Cardiac muscle cell (in vitro differentiated cells and primary cell): ENCODE measurements around the gene ERP27. TPM values are rescaled to one million over a fixed set of nuclear protein-coding genes. Genes with fewer than 3 reads are reported as not detected.

Experiments
- DNase-seq, 2 donors: peaks; one replicate each; pipeline versions ENCODE4 v3.0.0 to v3.0.0-alpha.2; 2010 to 2017; ENCODE audit warnings: low read depth in 1 of 2, low spot score in 1 of 2
- H3K27ac ChIP-seq: fragments of 200-600 bp; sonication (generic); 2 replicates; pipeline ENCODE4 v1.5.1; 2016
- H3K27me3 ChIP-seq: fragments of 200-600 bp; sonication (generic); 2 replicates; pipeline ENCODE4 v1.6.0; 2016; ENCODE audit warnings: control low read depth
- H3K36me3 ChIP-seq: fragments of 200-600 bp; sonication (generic); 2 replicates; pipeline ENCODE4 v1.5.1; 2016; ENCODE audit warnings: control low read depth
- H3K4me1 ChIP-seq: fragments of 200-600 bp; sonication (generic); 2 replicates; pipeline ENCODE4 v1.8.1; 2017; ENCODE audit warnings: low read depth, mild to moderate bottlenecking, mixed run types
- H3K4me3 ChIP-seq: fragments of 200-600 bp; sonication (generic); 2 replicates; pipeline ENCODE4 v1.5.1; 2016; ENCODE audit warnings: mild to moderate bottlenecking
- H3K9me3 ChIP-seq: fragments of 200-600 bp; sonication (generic); 2 replicates; pipeline ENCODE4 v1.5.1; 2017; ENCODE audit warnings: low read depth, mild to moderate bottlenecking, control low read depth
- CTCF ChIP-seq: IDR thresholded peaks from 2 replicates; pipeline ENCODE4 v1.5.1; 2012; ENCODE audit warnings: low read depth, mild to moderate bottlenecking, low read length
- polyA plus RNA-seq: library from polyadenylated mRNA; unstranded; fragments of >200 nt; fragmentation: Nextera tagmentation; extraction: Ambion mirVana; gene quantifications from 2 replicates; pipeline ENCODE4 v1.2.1, GENCODE V29; 2016
- total RNA-seq: library from RNA; depleted of rRNA; stranded (reverse); fragments of >200 nt; gene quantifications from 2 replicates; pipeline ENCODE4 v1.2.3, GENCODE V29; 2016

The ERP27 gene
- total and polyA plus RNA-seq, 2 experiments from 2014 or later, result not detected

- Histone ChIP-seq H3K4me3 (no peak overlapping the region), H3K9me3 (no peaks in the 10 kb centered on the region), H3K27me3 (no peaks in the 10 kb centered on the region), H3K4me1 (no peaks in the 10 kb centered on the region), H3K27ac (no peak overlapping the region), H3K36me3 (no peaks in the 10 kb centered on the region)
- no peak for TF ChIP-seq CTCF
- DNase-seq, result no peak
These were observed 17.7 kb downstream of the ERP27 start for GRCh38 chr12:14920475-14921126.

GRCh38 chr12:14919455-14919854 lies 18.9 kb downstream of the ERP27 start:
- Histone ChIP-seq H3K4me3 (no peak overlapping the region), H3K9me3 (no peaks in the 10 kb centered on the region), H3K36me3 (no peaks in the 10 kb centered on the region), H3K4me1 (no peaks in the 10 kb centered on the region), H3K27ac (no peak overlapping the region), H3K27me3 (no peaks in the 10 kb centered on the region)
- TF ChIP-seq CTCF, result no peak
- DNase-seq, result no peak

DNA sequence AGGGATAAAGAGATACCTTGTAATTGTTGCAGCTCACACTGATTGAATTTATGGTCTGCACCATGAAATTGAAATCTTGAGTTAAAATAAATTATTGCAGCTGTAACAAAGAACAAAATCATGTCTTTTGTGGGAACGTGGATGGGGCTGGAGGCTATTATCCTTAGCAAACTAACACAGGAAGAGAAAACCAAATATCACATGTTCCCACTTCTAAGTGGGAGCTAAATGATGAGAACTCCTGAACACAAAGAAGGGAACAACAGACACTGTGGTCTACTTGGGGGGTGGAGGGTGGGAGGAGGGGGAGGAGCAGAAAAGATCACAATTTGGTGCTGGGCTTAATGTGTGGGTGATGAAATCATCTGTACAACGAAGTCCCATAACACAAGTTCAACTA lies 22.6 kb downstream of the ERP27 start:
- no peak for TF ChIP-seq CTCF
- H3K4me1 ChIP-seq, result no peaks in the 10 kb centered on the region

DNA sequence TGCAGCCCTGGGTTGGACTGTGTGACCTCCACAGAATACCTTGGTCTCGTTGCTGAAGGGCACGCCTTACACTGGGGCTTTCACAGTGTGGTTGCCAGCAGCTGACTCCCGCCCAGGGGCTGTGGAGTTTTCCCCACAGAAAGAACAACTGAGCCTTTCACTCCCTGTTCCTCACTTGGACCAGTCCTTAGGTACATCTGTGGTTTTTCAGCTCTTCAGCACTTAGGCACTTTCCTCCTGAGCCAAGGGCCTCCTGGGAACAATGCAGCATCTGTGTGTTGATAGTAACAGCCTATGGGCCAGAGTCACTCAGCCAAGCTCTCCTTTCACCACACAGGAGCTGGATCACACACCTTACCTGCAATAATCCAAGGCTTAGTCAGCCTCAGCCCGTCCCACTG lies 25.0 kb downstream of the ERP27 start:
- no peaks in the 10 kb centered on the region for H3K36me3 ChIP-seq
- no peaks in the 10 kb centered on the region for H3K27me3 ChIP-seq
- H3K4me1 ChIP-seq, result no peaks in the 10 kb centered on the region
- DNase-seq, result peak in 1 of 2 donors; percentile 78
- H3K27ac ChIP-seq, result no peak overlapping the region
- no peaks in the 10 kb centered on the region for H3K9me3 ChIP-seq
- H3K4me3 ChIP-seq, result no peak overlapping the region
- TF ChIP-seq CTCF, result no peak

More for the DNA sequence above, 22.6 kb downstream of the ERP27 start:
- no peak overlapping the region for H3K27ac ChIP-seq
- H3K27me3 ChIP-seq, result no peaks in the 10 kb centered on the region
- no peak for DNase-seq
- H3K36me3 ChIP-seq, result no peaks in the 10 kb centered on the region
- no peak overlapping the region for H3K4me3 ChIP-seq
- no peaks in the 10 kb centered on the region for H3K9me3 ChIP-seq

- H3K36me3 ChIP-seq, result no peaks in the 10 kb centered on the region
- no peaks in the 10 kb centered on the region for H3K4me1 ChIP-seq
- no peaks in the 10 kb centered on the region for H3K9me3 ChIP-seq
- DNase-seq, result no peak
- H3K27ac ChIP-seq, result no peak overlapping the region
- TF ChIP-seq CTCF, result no peak
- no peak overlapping the region for H3K4me3 ChIP-seq
- H3K27me3 ChIP-seq, result no peaks in the 10 kb centered on the region
These were observed 27.2 kb downstream of the ERP27 start for GRCh38 chr12:14911131-14911530.
